GM13977 (cell line): Measurements from ENCODE around the gene CPPED1.

Experiments
- DNase-seq: peaks from one replicate; pipeline ENCODE4 v3.0.0; 2012; ENCODE audit warnings: low spot score
- CTCF ChIP-seq: IDR thresholded peaks from 2 replicates; pipeline ENCODE4 v1.5.1; 2012; ENCODE audit warnings: mild to moderate bottlenecking, control low read depth; ENCODE audit not compliant: insufficient read depth; ENCODE audit errors: extremely low read depth, missing control alignments
- in situ Hi-C: fragments of 300-500 bp; cut with MboI; formaldehyde crosslinking; loops from one replicate; pipeline ENCODE4 v1.12.0; 2022; ENCODE audit warnings: low sequenced_read_pairs, low pct_unique_long_range_greater_than_20kb, mixed read lengths, inconsistent platforms; ENCODE audit not compliant: unreplicated experiment

CPPED1 gene

GRCh38 chr16:12803203-12804093, at the start of gene CPPED1:
CPPED1 (minus strand) TSS chr16:12803887; CDS start chr16:12803776, 111 bp downstream.
- peak; percentile 6 for TF ChIP-seq CTCF
- DNase-seq, result peak; percentile 89
- in situ Hi-C loops, result loop anchor here (25.0 kb wide), 3 partner anchors 341 to 716 kb away; no protein-coding TSS in a partner anchor

GRCh38 chr16:12850186-12850585, 46.5 kb upstream of the CPPED1 start:
- in situ Hi-C loops, result no loop called here
- TF ChIP-seq CTCF, result no peak

GRCh38 chr16:12846592-12846991, 42.9 kb upstream of the CPPED1 start:
- TF ChIP-seq CTCF, result no peak
- DNase-seq, result no peak
- in situ Hi-C loops, result no loop called here

More at GRCh38 chr16:12850186-12850585, 46.5 kb upstream of the CPPED1 start:
- no peak for DNase-seq

- in situ Hi-C loops, result no loop called here
Measured at GRCh38 chr16:12845282-12845681, 41.6 kb upstream of the CPPED1 start.

GRCh38 chr16:12837756-12838155, 34.1 kb upstream of the CPPED1 start:
- no peak for DNase-seq
- no peak for TF ChIP-seq CTCF
- in situ Hi-C loops, result no loop called here

More at GRCh38 chr16:12845282-12845681, 41.6 kb upstream of the CPPED1 start:
- no peak for DNase-seq
- TF ChIP-seq CTCF, result no peak

- no peak for DNase-seq
- in situ Hi-C loops, result no loop called here
- no peak for TF ChIP-seq CTCF
Measured at GRCh38 chr16:12837291-12837690, 33.6 kb upstream of the CPPED1 start.
